NT2/D1 (cell line): ENCODE results near the gene CNPPD1.

Experiments used
- DNase-seq: peaks from one replicate; pipeline ENCODE4 v3.0.0-alpha.2; 2011; ENCODE audit warnings: low read depth, low spot score
- H3K27me3 ChIP-seq: 2 replicates; pipeline ENCODE4 v1.6.0; 2011; ENCODE audit warnings: mild to moderate bottlenecking; ENCODE audit not compliant: insufficient read length, insufficient read depth
- H3K36me3 ChIP-seq: 2 replicates; pipeline ENCODE4 v1.6.1; 2011; ENCODE audit warnings: mild to moderate bottlenecking, low read length, mixed read lengths; ENCODE audit not compliant: insufficient read depth, insufficient read length
- H3K4me1 ChIP-seq: 2 replicates; pipeline ENCODE4 v1.5.1; 2011; ENCODE audit not compliant: insufficient read depth, insufficient read length
- H3K4me3 ChIP-seq: 2 replicates; pipeline ENCODE4 v1.5.1; 2011; ENCODE audit warnings: low read depth; ENCODE audit not compliant: insufficient read length
- H3K9ac ChIP-seq: 2 replicates; pipeline ENCODE4 v1.6.0; 2011; ENCODE audit warnings: low read depth; ENCODE audit not compliant: insufficient read length
- H3K9me3 ChIP-seq: 2 replicates; pipeline ENCODE4 v1.5.1; 2011; ENCODE audit warnings: mild to moderate bottlenecking, low read length; ENCODE audit not compliant: insufficient read depth
- SUZ12 ChIP-seq: IDR thresholded peaks from 2 replicates; pipeline ENCODE4 v1.6.1; 2011; ENCODE audit not compliant: insufficient read length, insufficient read depth; ENCODE audit errors: extremely low read depth
- YY1 ChIP-seq: IDR thresholded peaks from 2 replicates; pipeline ENCODE4 v1.6.1; 2011; ENCODE audit not compliant: insufficient read length, insufficient read depth
- ZNF274 ChIP-seq: IDR thresholded peaks from 2 replicates; pipeline ENCODE4 v1.6.1; 2011; ENCODE audit warnings: mild to moderate bottlenecking, low read depth, low read length

Gene CNPPD1

GRCh38 chr2:219182331-219183150 is 5.8 kb upstream of the CNPPD1 start:
- Histone ChIP-seq H3K27me3 (no peaks in the 10 kb centered on the region), H3K4me1 (no peaks in the 10 kb centered on the region), H3K9me3 (no peaks in the 10 kb centered on the region), H3K4me3 (no peak overlapping the region), H3K36me3 (peaks cover 53% of the 10 kb centered on the region), H3K9ac (no peak overlapping the region)
- DNase-seq, result no peak
- TF ChIP-seq SUZ12, result no peak
- TF ChIP-seq YY1, result no peak
- TF ChIP-seq ZNF274, result no peak

GRCh38 chr2:219181531-219181930 is 4.8 kb upstream of the CNPPD1 start:
- no peak for TF ChIP-seq ZNF274
- TF ChIP-seq SUZ12, result no peak
- TF ChIP-seq YY1, result no peak
- Histone ChIP-seq H3K9me3 (no peaks in the 10 kb centered on the region), H3K9ac (no peak overlapping the region), H3K4me3 (no peak overlapping the region), H3K27me3 (no peaks in the 10 kb centered on the region), H3K36me3 (peaks cover 53% of the 10 kb centered on the region), H3K4me1 (no peaks in the 10 kb centered on the region)
- no peak for DNase-seq

- no peak overlapping the region for H3K9ac ChIP-seq
- TF ChIP-seq ZNF274 (no peak), SUZ12 (no peak), YY1 (no peak)
- no peak overlapping the region for H3K4me3 ChIP-seq
- DNase-seq, result no peak
- H3K27me3 ChIP-seq, result no peaks in the 10 kb centered on the region
- H3K36me3 ChIP-seq, result peaks cover 53% of the 10 kb centered on the region
- H3K9me3 ChIP-seq, result no peaks in the 10 kb centered on the region
- H3K4me1 ChIP-seq, result no peaks in the 10 kb centered on the region
These were observed 4.2 kb upstream of the CNPPD1 start for GRCh38 chr2:219180961-219181360.

GRCh38 chr2:219179601-219180465 is 3.1 kb upstream of the CNPPD1 start:
- TF ChIP-seq YY1 (no peak), SUZ12 (no peak), ZNF274 (no peak)
- Histone ChIP-seq H3K4me3 (no peak overlapping the region), H3K4me1 (no peaks in the 10 kb centered on the region), H3K9ac (no peak overlapping the region), H3K9me3 (no peaks in the 10 kb centered on the region), H3K27me3 (no peaks in the 10 kb centered on the region), H3K36me3 (peaks cover 58% of the 10 kb centered on the region)
- no peak for DNase-seq

- H3K27me3 ChIP-seq, result no peaks in the 10 kb centered on the region
- H3K4me3 ChIP-seq, result peak overlapping the region; percentile 86
- H3K9me3 ChIP-seq, result no peaks in the 10 kb centered on the region
- no peak for DNase-seq
- TF ChIP-seq SUZ12 (no peak), ZNF274 (no peak), YY1 (no peak)
- H3K36me3 ChIP-seq, result peaks cover 61% of the 10 kb centered on the region
- H3K9ac ChIP-seq, result peak overlapping the region; percentile 93
- no peaks in the 10 kb centered on the region for H3K4me1 ChIP-seq
These were observed 1.9 kb upstream of the CNPPD1 start for GRCh38 chr2:219178377-219179175.

- TF ChIP-seq SUZ12 (no peak), YY1 (no peak), ZNF274 (no peak)
- peak; percentile 87 for DNase-seq
- peak within 1 kb of the TSS; percentile 93 for H3K9ac ChIP-seq
- H3K36me3 ChIP-seq, result peaks cover 61% of the 10 kb centered on the region
- no peaks in the 10 kb centered on the region for H3K27me3 ChIP-seq
- no peaks in the 10 kb centered on the region for H3K9me3 ChIP-seq
- H3K4me1 ChIP-seq, result no peaks in the 10 kb centered on the region
- H3K4me3 ChIP-seq, result peak within 1 kb of the TSS; percentile 86
These were observed 1.0 kb upstream of the CNPPD1 start, which contains the start of gene RETREG2 for GRCh38 chr2:219177552-219178376. Gene RETREG2, plus strand, starts transcription at chr2:219178275. Its CDS starts 78 bp downstream, at chr2:219178353.
